ENCODE measurements around the gene DIAPH2.

DNA sequence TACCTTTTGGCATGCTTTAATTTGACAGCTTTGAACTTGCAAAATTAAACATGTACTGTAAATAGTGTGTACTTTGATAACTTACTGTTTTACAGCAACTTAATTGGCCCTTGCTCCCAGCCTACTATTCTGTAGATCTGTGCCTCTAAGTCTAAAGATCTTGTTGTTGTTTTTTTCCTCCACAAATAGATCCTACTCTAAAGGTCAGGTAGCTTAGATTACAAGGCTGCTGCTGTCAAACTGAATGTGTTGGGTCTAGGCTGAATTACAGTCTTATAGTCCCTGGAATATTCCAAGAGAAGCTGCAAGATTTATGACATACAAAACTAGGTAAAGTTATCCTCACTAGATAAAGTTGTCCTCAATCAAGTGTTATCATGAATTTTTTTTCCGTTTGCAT is 18.7 kb downstream of the DIAPH2 start:
- TF ChIP-seq POLR2AphosphoS5 (IDR thresholded peaks at IDR 0.05; ENCODE audit: low read depth, low read length) = no peak
- TF ChIP-seq, protein P1, sequence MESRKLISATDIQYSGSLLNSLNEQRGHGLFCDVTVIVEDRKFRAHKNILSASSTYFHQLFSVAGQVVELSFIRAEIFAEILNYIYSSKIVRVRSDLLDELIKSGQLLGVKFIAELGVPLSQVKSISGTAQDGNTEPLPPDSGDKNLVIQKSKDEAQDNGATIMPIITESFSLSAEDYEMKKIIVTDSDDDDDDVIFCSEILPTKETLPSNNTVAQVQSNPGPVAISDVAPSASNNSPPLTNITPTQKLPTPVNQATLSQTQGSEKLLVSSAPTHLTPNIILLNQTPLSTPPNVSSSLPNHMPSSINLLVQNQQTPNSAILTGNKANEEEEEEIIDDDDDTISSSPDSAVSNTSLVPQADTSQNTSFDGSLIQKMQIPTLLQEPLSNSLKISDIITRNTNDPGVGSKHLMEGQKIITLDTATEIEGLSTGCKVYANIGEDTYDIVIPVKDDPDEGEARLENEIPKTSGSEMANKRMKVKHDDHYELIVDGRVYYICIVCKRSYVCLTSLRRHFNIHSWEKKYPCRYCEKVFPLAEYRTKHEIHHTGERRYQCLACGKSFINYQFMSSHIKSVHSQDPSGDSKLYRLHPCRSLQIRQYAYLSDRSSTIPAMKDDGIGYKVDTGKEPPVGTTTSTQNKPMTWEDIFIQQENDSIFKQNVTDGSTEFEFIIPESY (IDR thresholded peaks at IDR 0.05; ENCODE audit: extremely low read depth, insufficient replicate concordance, low read length) = no peak
- TF ChIP-seq, protein P2, sequence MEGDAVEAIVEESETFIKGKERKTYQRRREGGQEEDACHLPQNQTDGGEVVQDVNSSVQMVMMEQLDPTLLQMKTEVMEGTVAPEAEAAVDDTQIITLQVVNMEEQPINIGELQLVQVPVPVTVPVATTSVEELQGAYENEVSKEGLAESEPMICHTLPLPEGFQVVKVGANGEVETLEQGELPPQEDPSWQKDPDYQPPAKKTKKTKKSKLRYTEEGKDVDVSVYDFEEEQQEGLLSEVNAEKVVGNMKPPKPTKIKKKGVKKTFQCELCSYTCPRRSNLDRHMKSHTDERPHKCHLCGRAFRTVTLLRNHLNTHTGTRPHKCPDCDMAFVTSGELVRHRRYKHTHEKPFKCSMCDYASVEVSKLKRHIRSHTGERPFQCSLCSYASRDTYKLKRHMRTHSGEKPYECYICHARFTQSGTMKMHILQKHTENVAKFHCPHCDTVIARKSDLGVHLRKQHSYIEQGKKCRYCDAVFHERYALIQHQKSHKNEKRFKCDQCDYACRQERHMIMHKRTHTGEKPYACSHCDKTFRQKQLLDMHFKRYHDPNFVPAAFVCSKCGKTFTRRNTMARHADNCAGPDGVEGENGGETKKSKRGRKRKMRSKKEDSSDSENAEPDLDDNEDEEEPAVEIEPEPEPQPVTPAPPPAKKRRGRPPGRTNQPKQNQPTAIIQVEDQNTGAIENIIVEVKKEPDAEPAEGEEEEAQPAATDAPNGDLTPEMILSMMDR (IDR thresholded peaks at IDR 0.05 in 2 of 3, conservative IDR thresholded peaks at IDR 0.05 in 1 of 3; ENCODE audit: borderline replicate concordance in 1 of 3, insufficient read depth in 1 of 3, low read depth in 2 of 3, low read length in 2 of 3) = no peak
- TF ChIP-seq EZH2 (IDR thresholded peaks at IDR 0.05) = no peak
- no peak for TF ChIP-seq POLR2A (IDR thresholded peaks at IDR 0.05; ENCODE audit: borderline replicate concordance, extremely low read depth, insufficient read depth, insufficient read length)
- TF ChIP-seq YY1 (IDR thresholded peaks at IDR 0.05; ENCODE audit: extremely low read depth, insufficient replicate concordance, low read depth, low read length) = no peak
- TF ChIP-seq JUND (IDR thresholded peaks at IDR 0.05) = no peak
- TF ChIP-seq ZNF274 (IDR thresholded peaks at IDR 0.05; ENCODE audit: low read depth, low read length) = no peak
- TF ChIP-seq, protein P3, sequence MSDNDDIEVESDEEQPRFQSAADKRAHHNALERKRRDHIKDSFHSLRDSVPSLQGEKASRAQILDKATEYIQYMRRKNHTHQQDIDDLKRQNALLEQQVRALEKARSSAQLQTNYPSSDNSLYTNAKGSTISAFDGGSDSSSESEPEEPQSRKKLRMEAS (IDR thresholded peaks at IDR 0.05) = no peak
- TF ChIP-seq SP1 (IDR thresholded peaks at IDR 0.05; ENCODE audit: low read depth) = no peak
- TF ChIP-seq EZH2phosphoT487 (IDR thresholded peaks at IDR 0.05; ENCODE audit: borderline replicate concordance) = no peak
- TF ChIP-seq, protein P4, sequence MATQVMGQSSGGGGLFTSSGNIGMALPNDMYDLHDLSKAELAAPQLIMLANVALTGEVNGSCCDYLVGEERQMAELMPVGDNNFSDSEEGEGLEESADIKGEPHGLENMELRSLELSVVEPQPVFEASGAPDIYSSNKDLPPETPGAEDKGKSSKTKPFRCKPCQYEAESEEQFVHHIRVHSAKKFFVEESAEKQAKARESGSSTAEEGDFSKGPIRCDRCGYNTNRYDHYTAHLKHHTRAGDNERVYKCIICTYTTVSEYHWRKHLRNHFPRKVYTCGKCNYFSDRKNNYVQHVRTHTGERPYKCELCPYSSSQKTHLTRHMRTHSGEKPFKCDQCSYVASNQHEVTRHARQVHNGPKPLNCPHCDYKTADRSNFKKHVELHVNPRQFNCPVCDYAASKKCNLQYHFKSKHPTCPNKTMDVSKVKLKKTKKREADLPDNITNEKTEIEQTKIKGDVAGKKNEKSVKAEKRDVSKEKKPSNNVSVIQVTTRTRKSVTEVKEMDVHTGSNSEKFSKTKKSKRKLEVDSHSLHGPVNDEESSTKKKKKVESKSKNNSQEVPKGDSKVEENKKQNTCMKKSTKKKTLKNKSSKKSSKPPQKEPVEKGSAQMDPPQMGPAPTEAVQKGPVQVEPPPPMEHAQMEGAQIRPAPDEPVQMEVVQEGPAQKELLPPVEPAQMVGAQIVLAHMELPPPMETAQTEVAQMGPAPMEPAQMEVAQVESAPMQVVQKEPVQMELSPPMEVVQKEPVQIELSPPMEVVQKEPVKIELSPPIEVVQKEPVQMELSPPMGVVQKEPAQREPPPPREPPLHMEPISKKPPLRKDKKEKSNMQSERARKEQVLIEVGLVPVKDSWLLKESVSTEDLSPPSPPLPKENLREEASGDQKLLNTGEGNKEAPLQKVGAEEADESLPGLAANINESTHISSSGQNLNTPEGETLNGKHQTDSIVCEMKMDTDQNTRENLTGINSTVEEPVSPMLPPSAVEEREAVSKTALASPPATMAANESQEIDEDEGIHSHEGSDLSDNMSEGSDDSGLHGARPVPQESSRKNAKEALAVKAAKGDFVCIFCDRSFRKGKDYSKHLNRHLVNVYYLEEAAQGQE (IDR thresholded peaks at IDR 0.05; ENCODE audit: low read depth) = no peak
- no peak for TF ChIP-seq CBX3 (IDR thresholded peaks at IDR 0.05; ENCODE audit: low read depth)
- no peak for TF ChIP-seq ELF1 (IDR thresholded peaks at IDR 0.05; ENCODE audit: borderline replicate concordance, low read depth)

Data from HCT116 (cell line).